Rectal smooth muscle tissue (tissue), 1 donor: ENCODE results near the gene RGMA.

Experiments
- H3K27ac ChIP-seq: one replicate; pipeline ENCODE4 v1.7.0; 2013; ENCODE audit warnings: low read depth, low read length, inconsistent platforms
- H3K27me3 ChIP-seq: one replicate; pipeline ENCODE4 v1.7.0; 2013; ENCODE audit warnings: low read length; ENCODE audit not compliant: control insufficient read depth, insufficient read depth
- H3K36me3 ChIP-seq: one replicate; pipeline ENCODE4 v1.7.0; 2013; ENCODE audit warnings: low read length; ENCODE audit not compliant: control insufficient read depth, insufficient read depth
- H3K4me1 ChIP-seq: one replicate; pipeline ENCODE4 v1.7.0; 2013; ENCODE audit warnings: low read length; ENCODE audit not compliant: control insufficient read depth, insufficient read depth
- H3K4me3 ChIP-seq: one replicate; pipeline ENCODE4 v1.7.0; 2013; ENCODE audit warnings: low read length
- H3K9ac ChIP-seq: one replicate; pipeline ENCODE4 v1.7.0; 2013; ENCODE audit warnings: low read length

The RGMA gene

GRCh38 chr15:92990031-92990430 lies 99.0 kb downstream of the RGMA start:
- Histone ChIP-seq H3K4me1 (no peaks in the 10 kb centered on the region), H3K9ac (no peak overlapping the region), H3K4me3 (no peak overlapping the region), H3K27ac (no peak overlapping the region), H3K36me3 (peaks cover 40% of the 10 kb centered on the region), H3K27me3 (no peaks in the 10 kb centered on the region)

- Histone ChIP-seq H3K27ac (no peak overlapping the region), H3K36me3 (peaks cover 42% of the 10 kb centered on the region), H3K27me3 (no peaks in the 10 kb centered on the region), H3K4me3 (no peak overlapping the region), H3K4me1 (no peaks in the 10 kb centered on the region), H3K9ac (no peak overlapping the region)
Measured at GRCh38 chr15:92989470-92989869, 99.5 kb downstream of the RGMA start.
